Astrocyte of the spinal cord (primary cell): ENCODE measurements around the gene TNFSF11.

Experiments used
- DNase-seq: peaks from one replicate; pipeline ENCODE4 v3.0.0; 2011; ENCODE audit warnings: low read depth, low spot score
- H3K4me3 ChIP-seq: 2 replicates; pipeline ENCODE4 v1.5.1; 2011; ENCODE audit warnings: low read depth, mild to moderate bottlenecking, low read length, moderate library complexity
- CTCF ChIP-seq: IDR thresholded peaks from 2 replicates; pipeline ENCODE4 v1.5.1; 2012; ENCODE audit warnings: low read depth, mild to moderate bottlenecking, low read length, inconsistent platforms
- in situ Hi-C: cut with HindIII; loops from 2 replicates; pipeline ENCODE4 v1.10.0; 2017; ENCODE audit warnings: low sequenced_read_pairs

TNFSF11 gene

GRCh38 chr13:42631181-42631580 is 57.2 kb downstream of the TNFSF11 start:
- DNase-seq: no peak
- TF ChIP-seq CTCF: no peak
- in situ Hi-C loops: no loop called here
- H3K4me3 ChIP-seq: no peak overlapping the region

- DNase-seq: no peak
- no peak for TF ChIP-seq CTCF
- in situ Hi-C loops: no loop called here
- H3K4me3 ChIP-seq: no peak overlapping the region
Observed at GRCh38 chr13:42633495-42633894, 59.5 kb downstream of the TNFSF11 start.

- in situ Hi-C loops: no loop called here
- no peak for TF ChIP-seq CTCF
- no peak for DNase-seq
- H3K4me3 ChIP-seq: no peak overlapping the region
Observed at GRCh38 chr13:42638101-42638500, 64.1 kb downstream of the TNFSF11 start.

GRCh38 chr13:42638886-42639285 is 64.9 kb downstream of the TNFSF11 start:
- in situ Hi-C loops: no loop called here
- DNase-seq: no peak
- TF ChIP-seq CTCF: no peak
- no peak overlapping the region for H3K4me3 ChIP-seq

GRCh38 chr13:42643076-42643475 is 69.1 kb downstream of the TNFSF11 start:
- in situ Hi-C loops: no loop called here
- DNase-seq: no peak

GRCh38 chr13:42644841-42645240 is 70.9 kb downstream of the TNFSF11 start:
- TF ChIP-seq CTCF: no peak
- in situ Hi-C loops: no loop called here
- H3K4me3 ChIP-seq: no peak overlapping the region
- DNase-seq: no peak

More at GRCh38 chr13:42643076-42643475, 69.1 kb downstream of the TNFSF11 start:
- no peak for TF ChIP-seq CTCF
- no peak overlapping the region for H3K4me3 ChIP-seq

- H3K4me3 ChIP-seq: no peak overlapping the region
Observed at GRCh38 chr13:42645717-42646116, 71.8 kb downstream of the TNFSF11 start.

More at GRCh38 chr13:42645717-42646116, 71.8 kb downstream of the TNFSF11 start:
- no peak for DNase-seq
- in situ Hi-C loops: no loop called here
- TF ChIP-seq CTCF: no peak
